Measurements from ENCODE around the gene SLIT3. TPM values are rescaled to one million over a fixed set of nuclear protein-coding genes. Genes with fewer than 3 reads are reported as not detected.

SLIT3 gene
- total RNA-seq, 1 experiment from 2014 or later = 0.92 TPM

- no peak overlapping the region for H2BK120ac ChIP-seq (ENCODE audit: low read depth, low read length, poor library complexity, severe bottlenecking)
- no peak overlapping the region for H4K91ac ChIP-seq (ENCODE audit: insufficient read length, low read depth, low read length)
- no peak overlapping the region for H3K56ac ChIP-seq (ENCODE audit: insufficient read length, low read depth, low read length)
- no peak overlapping the region for H3K18ac ChIP-seq (ENCODE audit: insufficient read length, low read depth, low read length)
- H2AK5ac ChIP-seq (ENCODE audit: insufficient read length, low read length) = no peak overlapping the region
- no peak overlapping the region for H4K5ac ChIP-seq (ENCODE audit: insufficient read length, low read depth, low read length)
- no peak overlapping the region for H4K8ac ChIP-seq (replicated peaks; ENCODE audit: insufficient read length, low read depth, low read length)
- no peak overlapping the region for H3K4me2 ChIP-seq (ENCODE audit: insufficient read depth, insufficient read length, low read length)
- H3K9ac ChIP-seq (ENCODE audit: extremely low read depth, insufficient read length, low read length) = no peak overlapping the region
- Mint-ChIP-seq H3K27ac (no peak overlapping the region), H3K9me3 (no peaks in the 10 kb centered on the region), H3K27me3 (ENCODE audit: low read depth) (peaks cover 7% of the 10 kb centered on the region), H3K4me1 (no peaks in the 10 kb centered on the region), H3K36me3 (ENCODE audit: insufficient read depth in 1 of 3, low read depth in 3 of 3) (no peaks in the 10 kb centered on the region), H3K4me3 (no peak overlapping the region)
- no peaks in the 10 kb centered on the region for H3K79me2 ChIP-seq (ENCODE audit: insufficient read depth, low read length)
- no CpG with 5 or more reads among the region's 2 CpGs for WGBS (ENCODE audit: extremely low coverage, insufficient read length, low lambda C conversion rate)
- no peak overlapping the region for H3K14ac ChIP-seq (ENCODE audit: insufficient read depth, low read length)
- no peak overlapping the region for H2BK15ac ChIP-seq (ENCODE audit: low read depth, low read length)
- no peaks in the 10 kb centered on the region for H3K27me3 ChIP-seq (ENCODE audit: insufficient read depth, low read length)
- H3K4ac ChIP-seq (ENCODE audit: low read depth, low read length) = no peak overlapping the region
- no peak for TF ChIP-seq CTCF (conservative IDR thresholded peaks at IDR 0.05)
- no peak overlapping the region for H3T11ph ChIP-seq (ENCODE audit: low read length)
- no peak for DNase-seq
- no peak overlapping the region for H2BK12ac ChIP-seq (ENCODE audit: insufficient read length, low read depth, low read length)
- H3K23me2 ChIP-seq (ENCODE audit: insufficient read length, low read depth, low read length, poor library complexity, severe bottlenecking) = no peaks in the 10 kb centered on the region
- no peaks in the 10 kb centered on the region for H3K79me1 ChIP-seq (ENCODE audit: insufficient read depth, low read depth, low read length, poor library complexity, severe bottlenecking)
- H3K23ac ChIP-seq (ENCODE audit: insufficient read length, low read depth, low read length) = no peak overlapping the region
- no peaks in the 10 kb centered on the region for H4K20me1 ChIP-seq (ENCODE audit: control insufficient read depth, insufficient read depth, insufficient read length)
- H3K9me3 ChIP-seq (ENCODE audit: control insufficient read depth, low read depth, low read length) = no peaks in the 10 kb centered on the region
- H2BK20ac ChIP-seq (ENCODE audit: low read depth, low read length, poor library complexity, severe bottlenecking) = no peak overlapping the region
- no peak overlapping the region for H2BK5ac ChIP-seq (ENCODE audit: insufficient read length, low read length)
- H3K4me1 ChIP-seq (ENCODE audit: insufficient read depth, low read length) = no peaks in the 10 kb centered on the region
- H2AFZ ChIP-seq (ENCODE audit: low read length) = no peak overlapping the region
- no peak overlapping the region for H3K27ac ChIP-seq (ENCODE audit: insufficient read length, low read depth, low read length)
Measured at GRCh38 chr5:169336242-169336641, 35.3 kb upstream of the SLIT3 start.
